Cortex of kidney (tissue), 1 donor: ENCODE measurements around the gene CDK6.

Source experiments
- DNase-seq: peaks from one replicate; lab custom pipeline; 2025; lab: John Stamatoyannopoulos, UW

Gene CDK6

GRCh38 chr7:92586841-92587240 is 249.5 kb downstream of the CDK6 start:
- DNase-seq = no peak

- no peak for DNase-seq
Observed at GRCh38 chr7:92586403-92586802, 250.0 kb downstream of the CDK6 start.

GRCh38 chr7:92584953-92585352 is 251.4 kb downstream of the CDK6 start:
- no peak for DNase-seq

GRCh38 chr7:92582948-92583347 is 253.4 kb downstream of the CDK6 start:
- DNase-seq = no peak

GRCh38 chr7:92576296-92576695 is 260.1 kb downstream of the CDK6 start:
- no peak for DNase-seq

- no peak for DNase-seq
Observed at GRCh38 chr7:92569137-92569536, 267.2 kb downstream of the CDK6 start.

GRCh38 chr7:92567460-92567859 is 268.9 kb downstream of the CDK6 start:
- no peak for DNase-seq

- no peak for DNase-seq
Observed at GRCh38 chr7:92563345-92563744, 273.0 kb downstream of the CDK6 start.

GRCh38 chr7:92560602-92561001 is 275.8 kb downstream of the CDK6 start:
- no peak for DNase-seq

GRCh38 chr7:92557808-92558362 is 278.5 kb downstream of the CDK6 start:
- DNase-seq = no peak

GRCh38 chr7:92557249-92557648 is 279.1 kb downstream of the CDK6 start:
- DNase-seq = no peak
